Medulla oblongata (tissue), 1 donor: ENCODE data around the gene BRICD5.
A peak's percentile ranks its signal among the peaks of the same experiment; 100 is the strongest.

ENCODE experiments used
- DNase-seq: peaks from one replicate; pipeline ENCODE4 v3.0.0-alpha.2; 2015; ENCODE audit errors: extremely low spot score

The BRICD5 gene

DNA sequence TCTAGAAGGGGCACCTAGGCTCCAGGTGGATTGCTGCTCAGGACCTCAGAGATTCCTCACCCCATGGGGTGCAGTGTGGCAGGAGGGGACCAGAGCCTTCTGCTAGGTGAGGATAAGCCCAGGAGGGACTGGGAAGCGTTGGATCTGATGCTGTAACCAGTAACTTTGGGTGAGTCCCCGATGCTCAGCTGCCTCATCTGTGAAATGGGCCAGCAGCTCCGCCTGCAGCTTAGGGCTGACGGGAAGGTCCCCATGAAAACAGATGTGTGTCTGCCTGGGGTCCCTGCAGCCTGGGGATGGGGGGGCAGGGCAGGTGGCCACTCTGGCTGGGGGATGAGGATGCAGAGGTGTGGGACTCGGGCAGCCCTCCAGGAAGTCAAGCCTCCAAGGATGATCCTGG, 11.6 kb downstream of the BRICD5 start:
- DNase-seq, result no peak

DNA sequence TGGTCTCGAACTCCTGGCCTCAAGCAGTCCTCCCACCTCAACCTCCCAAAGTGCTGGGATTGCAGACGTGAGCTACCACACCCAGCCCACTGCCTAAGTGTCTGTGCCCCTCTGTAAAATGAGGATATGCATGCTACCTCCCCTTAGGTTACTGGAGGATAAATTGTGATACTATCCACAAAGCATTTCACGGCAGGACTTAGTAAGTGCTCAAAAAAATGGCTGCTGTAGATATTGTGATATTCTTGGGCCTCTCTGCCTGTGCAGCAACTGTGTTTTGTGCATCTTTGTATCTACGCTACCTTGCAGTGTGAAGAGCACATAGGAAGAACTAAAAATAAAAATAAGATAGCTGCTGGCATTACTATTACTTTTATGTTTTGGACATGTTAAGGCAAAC, 12.4 kb downstream of the BRICD5 start:
- no peak for DNase-seq

DNA sequence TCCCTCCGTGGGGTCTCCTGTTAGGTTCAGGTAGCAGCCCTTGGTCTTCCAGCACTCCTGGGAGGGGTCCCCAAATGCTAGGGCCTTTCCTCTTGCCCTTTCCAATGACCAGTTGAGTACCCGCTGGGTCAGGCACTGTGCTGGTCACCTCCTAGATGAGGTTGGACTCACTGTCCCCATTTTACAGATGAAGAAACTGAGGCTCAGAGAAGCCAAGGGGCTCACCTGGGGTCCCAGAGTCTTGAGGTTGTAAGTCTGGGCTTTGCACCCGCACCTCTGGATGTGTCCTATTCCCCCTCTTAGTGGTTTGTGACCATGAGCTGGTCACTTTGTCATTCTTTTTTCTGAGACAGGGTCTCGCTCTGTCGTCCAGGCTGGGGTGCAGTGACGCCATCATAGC, 12.9 kb downstream of the BRICD5 start:
- DNase-seq, result no peak

DNA sequence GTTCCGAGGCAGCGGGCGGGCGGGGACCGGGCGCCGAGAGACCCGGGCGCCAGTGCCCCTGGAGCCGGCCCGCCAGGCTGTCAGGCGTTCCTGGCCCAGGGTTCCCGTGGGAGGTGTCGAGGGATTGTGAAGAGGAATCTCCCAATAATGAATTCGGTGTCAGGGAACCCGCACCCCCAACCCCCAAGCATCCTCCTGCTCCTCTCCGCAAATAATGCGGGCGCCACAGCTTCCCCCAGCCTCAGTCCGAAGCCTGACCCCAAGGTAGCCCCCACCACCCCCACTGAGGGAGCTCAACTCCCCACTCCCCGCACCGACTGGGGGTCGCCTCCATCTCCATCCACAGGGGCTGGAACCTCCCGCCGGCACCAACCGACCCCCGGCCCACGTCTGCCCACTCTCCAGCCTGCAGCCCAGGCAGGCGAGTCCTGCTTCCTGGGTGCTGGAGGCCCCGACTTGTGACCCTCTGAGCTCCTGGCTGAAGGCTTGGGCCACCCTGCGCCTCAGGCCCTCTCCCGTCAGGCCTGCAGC, 13.6 kb downstream of the BRICD5 start:
- no peak for DNase-seq

DNA sequence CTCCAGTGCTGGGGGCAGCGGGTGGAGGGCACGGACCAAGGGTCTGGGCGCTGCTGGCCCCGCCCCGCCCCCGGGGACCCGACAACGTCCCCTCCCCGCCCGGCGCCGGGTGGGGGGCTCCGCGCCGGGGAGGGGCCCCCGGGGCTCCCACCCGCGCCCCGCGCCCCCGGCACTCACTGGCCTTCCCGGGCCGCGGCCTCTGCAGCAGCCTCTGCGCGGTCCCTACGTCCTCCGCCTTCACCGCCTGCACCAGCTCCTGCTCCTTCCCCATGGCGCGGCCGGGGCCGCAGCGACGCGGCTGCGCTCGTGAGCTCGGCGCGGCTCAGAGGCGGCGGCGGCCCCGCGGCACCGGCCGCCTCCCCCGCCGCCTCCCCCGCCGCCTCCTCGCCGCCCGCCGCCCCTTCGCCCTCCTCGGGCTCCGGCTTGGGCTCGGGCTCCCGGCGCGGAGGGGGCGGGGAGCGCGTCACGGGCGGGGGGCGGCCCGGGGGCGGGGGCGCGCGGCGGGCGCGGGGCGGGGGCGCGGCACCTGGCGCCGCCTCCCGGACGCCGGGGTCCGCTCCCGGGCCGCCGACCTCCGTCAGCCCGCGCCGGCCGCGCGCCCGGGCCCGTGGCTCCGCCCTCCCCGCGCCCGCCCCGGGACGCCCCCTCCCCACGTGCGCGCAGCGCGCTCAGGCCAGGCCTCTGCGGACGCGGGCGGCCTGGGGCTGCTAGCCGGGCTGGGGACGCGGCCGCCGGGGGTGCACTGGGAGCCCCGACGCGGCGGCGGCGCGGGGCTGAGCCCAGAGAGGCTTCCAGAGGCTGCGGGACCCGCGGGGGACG, 14.3 kb downstream of the BRICD5 start, which contains the start of gene CASKIN1:
TSS of gene CASKIN1 (minus strand) at position 444 of the 819 bp plus-strand sequence. CDS start at position 271, 173 bp downstream.
- DNase-seq, result no peak

DNA sequence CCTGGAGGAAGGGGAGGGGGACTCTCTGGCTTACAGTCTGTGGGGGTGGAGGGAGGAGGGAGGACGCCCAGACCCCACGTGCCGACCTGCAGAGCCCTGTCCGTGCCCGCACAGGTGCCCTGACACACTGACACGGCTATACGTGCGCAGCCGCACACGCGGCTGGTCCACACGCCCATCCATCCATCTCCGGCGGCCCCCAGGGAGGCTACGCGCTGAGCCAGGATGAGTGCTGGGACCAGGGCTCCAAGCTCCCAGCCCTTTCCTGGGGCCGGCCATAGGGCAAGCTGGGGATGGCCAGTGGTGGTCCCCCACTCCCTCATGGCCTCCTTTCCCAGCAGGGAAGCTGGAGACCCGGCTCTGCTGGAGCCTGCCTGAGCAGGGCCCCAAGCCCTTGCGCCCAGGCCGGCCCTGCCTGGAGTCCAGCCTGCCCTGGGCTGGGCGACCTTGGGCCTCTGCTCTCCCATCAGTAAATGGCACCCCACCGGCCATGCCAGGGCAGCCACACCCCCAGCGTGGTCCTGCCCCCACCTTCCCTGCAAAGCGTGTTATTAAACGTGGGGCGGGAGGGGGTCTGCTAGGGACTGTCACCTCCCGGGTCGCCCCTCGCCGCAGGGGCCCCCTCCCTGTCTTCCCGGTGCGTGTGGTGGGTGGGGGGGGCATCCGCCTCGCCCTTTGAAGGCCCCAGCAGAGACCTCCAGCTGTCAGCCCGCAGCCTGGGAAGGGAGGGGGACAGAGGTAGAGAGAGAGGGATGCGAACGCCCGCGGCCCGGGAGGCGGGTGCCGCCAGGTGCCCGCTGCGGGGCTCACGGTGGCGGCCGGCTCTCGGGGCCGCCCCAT, 15.1 kb downstream of the BRICD5 start:
- no peak for DNase-seq

DNA sequence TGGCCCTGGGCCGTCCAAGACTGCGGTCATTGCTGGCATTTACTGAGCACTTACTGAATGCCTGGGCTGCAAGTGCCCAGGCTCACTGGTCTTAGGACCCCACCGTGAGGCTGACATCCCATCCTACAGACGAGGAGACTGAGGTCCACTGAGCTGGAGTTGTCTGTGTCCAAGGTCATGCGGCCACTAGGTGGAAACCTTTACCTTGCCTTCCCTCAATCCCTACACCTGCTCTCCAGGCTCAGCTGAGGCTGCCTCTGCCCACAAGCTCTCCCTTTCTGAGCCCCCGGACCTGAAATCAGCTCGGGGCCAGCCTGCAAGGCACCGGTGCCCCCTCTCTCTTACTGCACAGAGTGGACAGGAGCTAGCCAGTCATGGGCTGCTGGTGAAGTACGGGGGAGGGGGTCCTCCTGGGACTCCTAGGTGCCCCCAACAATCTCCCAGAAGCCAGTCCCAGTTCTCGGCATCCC, 15.8 kb downstream of the BRICD5 start:
- DNase-seq, result no peak

DNA sequence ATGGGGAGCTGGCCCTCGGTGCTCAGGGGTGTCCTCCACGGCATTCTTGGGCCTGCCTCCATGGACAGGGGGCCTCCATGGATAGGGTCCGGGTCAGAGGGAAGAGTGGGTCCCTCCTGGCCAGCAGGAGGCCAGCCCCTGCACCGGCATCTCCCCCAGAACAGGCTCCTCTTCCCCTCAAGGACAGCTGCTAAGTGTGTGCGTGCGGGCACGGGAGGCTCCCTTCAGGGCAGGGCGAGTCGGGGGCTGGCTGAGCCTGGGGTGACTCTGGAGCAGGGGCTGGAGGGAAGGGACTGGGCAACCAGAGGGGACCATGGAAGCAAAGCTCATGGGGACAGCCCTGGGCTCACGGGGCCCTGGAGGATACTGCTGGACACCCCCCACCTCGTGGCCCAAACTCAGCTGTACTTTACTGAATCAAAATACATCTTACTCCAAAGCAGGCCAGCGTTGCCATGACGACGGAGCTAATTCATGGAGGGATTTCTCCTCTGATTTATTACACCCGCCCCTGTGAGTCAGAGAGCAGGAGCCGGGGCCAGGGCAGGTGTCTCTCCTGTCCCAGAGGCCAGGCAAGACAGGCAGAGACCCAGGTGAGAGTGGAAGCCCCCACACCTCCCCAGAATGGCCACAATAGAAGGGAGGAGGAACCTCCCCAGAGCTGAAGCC, 16.4 kb downstream of the BRICD5 start:
- DNase-seq, result no peak

DNA sequence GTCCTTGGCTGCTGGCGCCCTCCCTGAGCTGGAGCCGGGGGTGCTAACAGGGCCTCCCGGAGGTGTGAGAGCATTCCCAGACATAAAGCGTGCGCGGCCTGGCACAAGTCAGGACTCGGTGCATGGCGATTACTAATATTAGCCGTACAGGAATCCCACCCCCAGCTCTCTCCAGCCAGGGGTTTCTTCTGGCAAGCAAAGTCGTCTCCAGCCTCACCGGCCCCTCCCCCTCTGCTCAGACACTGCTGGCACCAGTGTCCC, 19.3 kb downstream of the BRICD5 start:
- no peak for DNase-seq

DNA sequence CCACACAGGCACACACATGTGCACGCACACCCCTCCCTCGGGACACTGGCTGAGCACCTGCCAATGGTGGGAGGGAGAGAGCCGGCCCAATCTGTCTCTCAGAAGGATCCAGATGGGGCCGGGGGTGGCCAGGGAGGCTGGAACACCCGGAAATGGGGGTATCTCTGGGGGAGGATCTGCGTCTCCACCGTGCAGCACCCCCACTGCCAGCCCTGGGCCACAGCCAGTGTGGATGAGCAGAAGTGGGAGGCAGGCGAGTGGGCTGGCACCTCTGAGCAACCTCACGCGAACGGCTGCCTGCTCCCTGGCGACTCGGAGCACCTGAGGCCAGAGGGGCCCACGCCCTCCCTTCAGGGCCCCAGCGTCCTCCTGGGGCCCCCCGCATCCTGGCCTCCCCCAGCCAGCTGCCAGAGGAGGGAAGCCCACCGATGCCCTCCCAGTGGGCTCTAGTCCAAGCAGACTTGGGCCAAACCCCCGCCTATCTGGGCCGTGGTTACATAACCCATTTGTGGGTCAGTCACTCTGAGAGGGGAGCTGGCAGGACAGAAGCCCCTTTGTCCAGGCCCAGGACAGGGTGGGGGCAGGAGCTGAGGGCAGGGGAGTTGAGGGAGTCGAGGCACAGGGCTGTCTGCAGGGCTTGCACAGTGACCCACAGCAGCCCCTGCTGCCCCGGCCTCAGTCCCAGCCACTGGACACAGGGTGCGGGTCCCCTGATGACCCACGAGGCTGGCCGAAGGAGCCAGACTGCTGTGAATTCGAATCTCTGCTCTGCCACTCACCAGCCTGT, 19.8 kb downstream of the BRICD5 start:
- DNase-seq, result peak; percentile 48

DNA sequence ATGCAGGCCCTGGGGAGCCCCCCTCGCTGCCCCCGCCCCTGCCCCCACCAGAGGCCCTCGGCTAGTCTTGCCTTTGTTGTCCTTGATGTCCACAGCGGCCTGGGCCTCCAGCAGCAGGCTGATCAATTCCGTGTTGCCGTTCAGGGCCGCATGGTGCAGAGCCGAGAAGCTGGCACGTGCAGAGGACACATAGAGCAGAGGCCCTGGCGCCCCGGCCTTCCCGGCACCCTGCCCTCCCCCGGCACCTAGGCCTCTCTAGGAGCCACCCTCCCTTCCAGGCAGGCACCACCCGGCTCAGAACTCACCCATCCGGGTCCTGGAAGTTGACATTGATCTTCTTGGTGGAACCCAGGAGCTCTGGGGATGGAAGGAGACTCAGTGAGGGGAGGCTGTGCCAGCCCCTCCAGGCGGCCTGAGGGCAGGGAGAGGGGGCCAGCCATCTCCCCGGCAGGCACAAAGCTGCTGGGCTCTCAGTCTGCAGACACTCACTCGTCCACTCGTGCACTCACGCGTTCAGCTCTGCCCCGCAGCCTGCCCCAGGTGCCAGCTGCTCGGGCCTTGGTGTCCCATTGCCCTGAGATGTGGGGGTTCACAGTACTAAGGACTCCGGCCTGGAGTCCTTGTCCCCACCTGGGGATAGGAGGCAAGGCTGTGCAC, 20.5 kb downstream of the BRICD5 start:
- no peak for DNase-seq

DNA sequence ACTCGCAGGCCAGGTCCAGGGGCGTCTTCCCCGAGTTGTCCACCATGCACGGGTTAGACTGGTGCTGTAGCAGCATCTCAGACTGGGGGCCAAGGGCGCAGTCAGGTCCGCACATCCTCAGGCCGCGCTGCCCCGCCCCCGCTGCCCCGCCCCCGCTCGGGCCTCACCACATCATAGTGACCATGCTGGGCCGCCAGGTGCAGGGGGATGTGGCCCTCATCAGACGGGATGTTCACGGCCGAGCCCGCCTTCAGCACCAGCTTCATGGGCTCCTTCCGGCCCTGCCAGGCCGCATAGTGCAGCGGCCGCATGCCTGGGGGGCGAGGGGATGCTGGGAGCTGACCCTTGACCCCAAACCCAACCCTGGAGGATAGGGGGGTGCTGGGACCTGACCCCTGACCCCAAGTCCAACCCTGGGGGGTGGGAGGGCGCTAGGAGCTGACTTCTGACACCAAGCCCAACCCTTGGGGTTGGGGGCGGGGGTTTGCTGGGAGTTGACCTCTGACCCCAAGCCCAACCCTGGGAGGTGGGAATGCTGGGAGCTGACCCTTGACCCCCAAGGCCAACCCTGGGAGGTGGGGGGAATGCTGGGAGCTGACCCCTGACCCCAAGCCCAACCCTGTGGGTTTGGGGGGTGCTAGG, 21.3 kb downstream of the BRICD5 start:
- no peak for DNase-seq

DNA sequence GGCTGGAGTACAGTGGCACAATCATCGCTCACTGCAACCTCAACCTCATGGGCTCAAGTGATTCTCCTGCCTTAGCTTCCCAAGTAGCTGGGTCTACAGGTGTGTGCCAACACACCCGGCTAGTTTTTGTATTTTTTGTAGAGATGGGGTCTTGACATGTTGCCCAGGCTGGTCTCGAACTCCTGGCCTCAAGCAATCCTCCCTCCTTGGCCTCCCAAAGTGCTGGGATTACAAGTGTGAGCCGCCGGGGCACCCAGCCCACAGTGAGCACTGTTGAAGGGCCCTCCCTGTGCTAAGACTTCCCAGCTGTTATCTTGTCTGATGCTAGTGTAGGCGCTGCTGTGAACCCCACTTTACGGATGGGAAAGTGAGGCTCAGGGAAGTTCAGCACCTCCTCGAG, 22.3 kb downstream of the BRICD5 start:
- no peak for DNase-seq

DNA sequence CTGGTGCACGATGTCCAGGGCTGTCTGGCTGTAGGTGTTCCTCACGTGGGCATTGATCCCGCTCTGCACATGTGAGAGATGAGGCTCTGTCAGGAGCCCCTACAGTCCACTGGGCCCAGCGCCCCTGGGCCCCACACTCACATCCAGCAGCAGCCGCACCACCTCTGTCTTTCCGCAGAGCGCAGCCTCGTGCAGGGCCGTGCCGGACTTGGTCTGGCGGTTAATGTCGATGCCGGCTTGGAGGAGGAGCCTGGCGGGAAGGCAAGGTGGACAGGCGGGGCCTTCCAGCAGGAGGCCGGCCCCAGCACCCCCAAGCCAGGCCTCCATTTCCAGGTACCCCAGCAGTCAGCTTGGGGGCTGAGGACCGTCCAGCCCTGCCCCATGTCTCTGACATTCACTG, 23.5 kb downstream of the BRICD5 start:
- DNase-seq, result no peak

DNA sequence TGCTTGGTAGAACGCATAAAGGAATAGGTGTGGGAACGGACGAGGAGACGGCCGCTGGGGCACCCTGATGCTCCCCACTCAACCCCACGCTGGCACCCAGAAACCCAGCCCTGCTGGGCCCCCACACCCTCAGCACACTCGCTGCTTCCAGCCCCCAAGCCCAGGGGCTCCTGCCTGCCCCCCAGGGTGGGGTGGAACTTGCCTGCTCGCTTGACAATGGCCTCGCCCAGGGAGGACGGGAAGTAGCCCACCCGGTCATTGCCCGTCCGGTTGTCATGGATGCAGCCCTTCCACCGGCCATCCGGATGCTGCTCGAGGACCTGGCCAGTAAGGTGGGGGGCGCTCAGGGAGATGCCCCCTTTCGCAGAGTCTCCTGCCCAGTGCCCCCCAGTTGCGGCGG, 24.2 kb downstream of the BRICD5 start:
- DNase-seq, result no peak

DNA sequence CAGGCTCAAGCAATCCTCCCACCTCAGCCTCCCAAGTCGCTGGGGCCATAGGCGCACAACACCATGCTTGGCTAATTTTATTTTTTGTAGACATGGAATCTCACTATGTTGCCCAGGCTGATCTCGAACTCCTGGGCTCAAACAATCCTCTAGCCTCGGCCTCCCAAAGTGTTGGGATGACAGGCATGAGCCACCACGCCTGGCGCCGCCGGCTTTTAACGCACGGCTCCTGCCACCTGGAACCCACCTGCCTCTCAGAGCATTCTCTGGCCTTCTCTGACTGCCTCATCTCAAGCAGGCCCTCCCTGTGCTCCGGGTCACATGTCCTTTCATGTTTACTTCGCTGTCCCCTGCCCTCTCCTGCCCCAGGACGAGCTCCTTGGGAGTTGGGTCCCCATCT, 24.6 kb downstream of the BRICD5 start:
- no peak for DNase-seq

DNA sequence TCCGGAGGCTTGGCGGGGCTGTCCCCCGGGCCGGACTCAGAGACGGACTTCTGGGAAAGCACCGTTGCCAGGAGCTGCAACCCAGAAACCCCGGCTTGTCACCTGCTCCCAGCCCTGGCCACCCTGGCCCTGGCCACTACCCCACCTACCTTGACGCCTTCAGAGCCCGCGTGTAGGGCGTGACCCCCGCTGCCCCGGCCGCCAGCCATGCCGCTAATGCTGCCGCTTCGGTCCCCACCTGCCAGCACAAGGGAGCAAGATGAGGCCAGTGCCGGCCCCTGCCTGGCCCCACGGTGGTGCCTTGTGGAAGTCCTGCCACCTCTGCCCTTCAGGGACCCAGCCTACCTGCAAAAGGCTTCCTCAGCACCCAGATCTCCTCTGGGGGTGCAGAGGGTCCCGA, 25.7 kb downstream of the BRICD5 start:
- no peak for DNase-seq

DNA sequence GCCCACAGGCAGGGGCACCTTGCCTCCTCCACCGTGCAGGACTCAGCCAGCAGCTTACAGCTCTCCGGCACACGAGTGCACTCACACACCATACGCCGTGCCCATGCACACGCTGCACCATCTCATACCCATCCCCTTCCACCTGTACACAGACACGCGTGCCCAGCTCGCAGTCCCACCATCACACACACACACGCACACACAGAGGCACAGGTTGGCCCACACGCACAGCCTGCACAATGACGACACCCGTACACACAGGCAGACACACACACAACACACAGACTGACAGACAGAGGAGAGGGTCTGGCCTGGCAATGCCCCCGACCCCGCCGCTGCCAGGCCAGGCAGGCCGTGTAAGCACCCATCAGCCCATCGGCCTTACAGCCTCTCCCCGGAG, 26.3 kb downstream of the BRICD5 start:
- DNase-seq, result no peak

DNA sequence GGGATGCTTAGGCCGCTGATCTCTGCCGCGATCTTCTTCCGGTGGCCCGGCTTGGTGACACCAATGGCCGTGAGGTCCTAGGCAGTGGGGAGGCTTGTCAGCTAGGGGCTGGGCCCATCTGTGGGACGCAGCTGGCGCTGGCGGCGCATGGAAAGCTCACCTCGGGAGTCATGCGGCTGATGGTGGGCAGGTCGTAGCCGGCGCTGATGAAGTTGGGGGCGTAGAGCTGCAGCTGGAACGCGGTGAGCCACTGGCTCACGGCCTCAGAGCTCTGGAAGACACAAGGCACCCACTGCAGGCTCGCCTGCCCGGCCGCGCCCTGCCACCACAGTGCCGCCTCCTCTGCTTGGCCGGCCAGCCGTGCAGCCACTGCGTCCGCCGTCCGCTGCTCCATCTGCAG, 27.0 kb downstream of the BRICD5 start:
- no peak for DNase-seq

DNA sequence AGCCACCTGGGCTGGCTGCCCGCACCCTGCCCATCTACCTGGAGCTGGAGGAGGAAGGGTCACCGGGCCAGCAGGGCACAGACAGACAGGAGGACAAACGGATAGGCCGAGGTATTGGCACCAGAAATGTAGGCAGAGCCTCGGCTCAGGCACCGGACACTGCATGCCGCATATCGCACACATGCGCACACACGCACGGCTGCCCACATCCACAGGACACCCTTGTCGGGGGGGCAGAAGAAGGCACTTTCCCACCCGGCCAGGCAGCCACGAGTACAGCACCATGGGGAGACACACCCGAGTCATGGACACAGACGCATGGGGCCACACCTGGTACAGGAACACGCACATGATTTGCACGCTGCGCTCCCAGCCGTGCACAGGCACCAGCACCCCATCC, 28.7 kb downstream of the BRICD5 start:
- DNase-seq, result no peak
